ENCODE measurements around the gene NES.

- no peak for TF ChIP-seq EZH2phosphoT487 (IDR thresholded peaks at IDR 0.05; ENCODE audit: unreplicated experiment)
- no peak; a peak in 2 of 4 replicates for TF ChIP-seq CTCF (conservative IDR thresholded peaks at IDR 0.05; ENCODE audit: low read depth in 2 of 2)
Observed at GRCh38 chr1:156626079-156626438, 51.1 kb downstream of the NES start.
